Panc1 (cell line): ENCODE data around the gene PPL. TPM values are rescaled to one million over a fixed set of nuclear protein-coding genes. Genes with fewer than 3 reads are reported as not detected.

Experiments
- ATAC-seq: fragments of 200-7000 bp; cut with Tn5 transposase; 2 replicates; pipeline ENCODE4 v1.9.1; 2020; ENCODE audit warnings: mild to moderate bottlenecking, moderate library complexity
- BruUV-seq: library from RNA; stranded (reverse); fragments of 400-500 nt; replicated peaks from 2 replicates; lab custom pipeline; 2021; lab: Mats Ljungman, UMichigan
- CTCF ChIA-PET: fragments of 300-600 bp; sonication (Branson Sonifier 250); formaldehyde crosslinking; loops from one replicate; lab custom pipeline; 2022; ENCODE audit warnings: antibody characterized with exemption; lab: Charles Lee
- POLR2A ChIA-PET: fragments of 300-600 bp; sonication (Branson Sonifier 250); formaldehyde crosslinking; loops from one replicate; lab custom pipeline; 2022; ENCODE audit warnings: antibody characterized with exemption; lab: Charles Lee
- DNase-seq: peaks from one replicate; pipeline ENCODE4 v3.0.0-alpha.2; 2010; ENCODE audit warnings: low read depth, low spot score
- H3K27ac ChIP-seq: 2 replicates; pipeline ENCODE4 v1.5.1; 2011; ENCODE audit warnings: mild to moderate bottlenecking, low read length, inconsistent platforms
- H3K27me3 ChIP-seq: fragments of 200-500 bp; sonication (Bioruptor generic); 2 replicates; pipeline ENCODE4 v1.6.0; 2014; ENCODE audit warnings: low read length, inconsistent platforms; ENCODE audit not compliant: control insufficient read depth, insufficient read depth
- H3K36me3 ChIP-seq: fragments of 200-500 bp; sonication (Bioruptor generic); 2 replicates; pipeline ENCODE4 v1.5.1; 2014; ENCODE audit warnings: inconsistent platforms, mild to moderate bottlenecking, low read length, moderate library complexity; ENCODE audit not compliant: control insufficient read depth, insufficient read depth
- H3K4me1 ChIP-seq: 2 replicates; pipeline ENCODE4 v1.5.1; 2011; ENCODE audit warnings: inconsistent platforms, mild to moderate bottlenecking, low read length, moderate library complexity; ENCODE audit not compliant: control insufficient read depth, insufficient read depth
- H3K4me3 ChIP-seq, 2 experiments: 2 replicates each; pipeline ENCODE4 v1.5.1; 2011 to 2012; ENCODE audit warnings: low read depth in 2 of 2, low read length in 2 of 2, mild to moderate bottlenecking in 2 of 2, inconsistent platforms in 1 of 2, moderate library complexity in 1 of 2
- H3K9me3 ChIP-seq: fragments of 200-500 bp; sonication (Bioruptor generic); 2 replicates; pipeline ENCODE4 v1.5.1; 2014; ENCODE audit warnings: low read depth, mild to moderate bottlenecking, inconsistent platforms, low read length, moderate library complexity; ENCODE audit not compliant: control insufficient read depth, insufficient read depth
- POLR2AphosphoS5 ChIP-seq: IDR thresholded peaks from 2 replicates; pipeline ENCODE4 v1.6.1; 2012; ENCODE audit warnings: mild to moderate bottlenecking, low read depth, low read length, moderate library complexity
- SIN3A ChIP-seq: IDR thresholded peaks from 2 replicates; pipeline ENCODE4 v1.6.1; 2012; ENCODE audit warnings: low read depth, mild to moderate bottlenecking, low read length, moderate library complexity, borderline replicate concordance; ENCODE audit not compliant: insufficient read depth
- TCF7L2 ChIP-seq: IDR thresholded peaks from 2 replicates; pipeline ENCODE4 v1.6.1; 2011; ENCODE audit warnings: mild to moderate bottlenecking, low read depth, low read length, inconsistent platforms
- in situ Hi-C: cut with HindIII; loops from 2 replicates; pipeline ENCODE4 v1.10.0; 2016; ENCODE audit warnings: low sequenced_read_pairs, low pct_unique_long_range_greater_than_20kb
- intact Hi-C: fragments of 100-400 bp; cut with micrococcal nuclease; formaldehyde crosslinking; loops from one replicate; pipeline ENCODE4 v1.10.0; 2022; ENCODE audit not compliant: unreplicated experiment
- total RNA-seq: library from RNA; stranded (reverse); gene quantifications from one replicate; pipeline ENCODE4 v1.2.1, GENCODE V29; 2021; ENCODE audit not compliant: unreplicated experiment
- TF ChIP-seq, protein P1 (sequence below), 2 experiments: IDR thresholded peaks; 2 replicates each; pipeline ENCODE4 v1.6.1; 2011 to 2012; ENCODE audit warnings: low read depth in 2 of 2, control low read depth in 1 of 2, low read length in 1 of 2, mild to moderate bottlenecking in 1 of 2, moderate library complexity in 1 of 2; ENCODE audit not compliant: insufficient read depth in 1 of 2
- TF ChIP-seq, protein P2 (sequence below): fragments of 450-650 bp; IDR thresholded peaks from 2 replicates; pipeline ENCODE4 v1.5.1; 2017; ENCODE audit warnings: mild to moderate bottlenecking

The PPL gene
- total RNA-seq, 1 experiment from 2014 or later, result 89.4 TPM

DNA sequence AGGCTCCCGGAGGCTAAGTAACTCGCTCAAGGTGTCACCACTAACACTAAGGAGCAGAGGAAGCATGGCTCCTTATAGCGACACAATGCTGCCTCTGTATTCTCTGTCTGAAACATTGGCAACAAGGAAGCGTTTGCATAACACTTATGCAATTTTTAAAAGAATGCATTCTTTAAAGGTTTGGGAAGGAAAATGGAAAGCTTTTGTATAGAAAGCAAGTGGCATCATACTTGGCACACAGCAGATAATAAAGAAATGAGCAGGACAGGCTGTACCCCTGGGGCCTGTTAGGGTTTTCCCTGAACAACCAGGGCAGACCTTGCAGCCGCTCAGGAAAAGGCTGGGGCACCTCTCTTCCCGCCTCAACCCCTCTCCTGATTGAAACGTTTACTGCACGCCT lies 36.9 kb downstream of the PPL start:
- BruUV-seq, result TSS peak; percentile 64
- DNase-seq, result no peak

DNA sequence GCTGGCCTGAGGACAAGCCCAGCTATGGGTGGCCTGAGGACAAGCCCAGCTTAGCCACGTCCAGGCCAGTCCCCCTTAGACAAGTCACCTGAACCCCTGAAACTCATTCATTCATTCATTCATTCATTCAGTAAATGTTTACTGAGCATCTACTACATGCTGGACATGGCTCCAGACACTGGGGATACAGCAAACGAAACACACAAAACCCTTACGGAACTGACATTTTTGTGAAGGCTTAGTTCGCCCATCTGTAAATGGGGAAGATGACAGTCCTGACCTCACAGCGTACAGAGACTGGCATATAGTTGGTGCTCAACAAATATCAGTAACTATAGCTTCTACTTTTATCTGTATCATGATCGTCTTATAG lies 37.5 kb downstream of the PPL start:
- no peaks in the 10 kb centered on the region for H3K4me1 ChIP-seq
- H3K27ac ChIP-seq, result no peak overlapping the region
- intact Hi-C loops, result no loop called here
- POLR2A ChIA-PET, result no interaction called here
- DNase-seq (no peak), ATAC-seq (no peak)
- CTCF ChIA-PET, result interaction anchor here (1.1 kb wide), 1 partner anchor 59 kb away, joined by 3 read pairs; the partner anchor contains the start of gene SEC14L5
- peaks cover 2% of the 10 kb centered on the region; the same call in 1 of the 2 replicates for H3K36me3 ChIP-seq
- H3K9me3 ChIP-seq, result no peaks in the 10 kb centered on the region
- H3K27me3 ChIP-seq, result no peaks in the 10 kb centered on the region
- in situ Hi-C loops, result no loop called here
- TF ChIP-seq SIN3A (no peak), POLR2AphosphoS5 (no peak), TCF7L2 (no peak)
- TF ChIP-seq, protein P1, sequence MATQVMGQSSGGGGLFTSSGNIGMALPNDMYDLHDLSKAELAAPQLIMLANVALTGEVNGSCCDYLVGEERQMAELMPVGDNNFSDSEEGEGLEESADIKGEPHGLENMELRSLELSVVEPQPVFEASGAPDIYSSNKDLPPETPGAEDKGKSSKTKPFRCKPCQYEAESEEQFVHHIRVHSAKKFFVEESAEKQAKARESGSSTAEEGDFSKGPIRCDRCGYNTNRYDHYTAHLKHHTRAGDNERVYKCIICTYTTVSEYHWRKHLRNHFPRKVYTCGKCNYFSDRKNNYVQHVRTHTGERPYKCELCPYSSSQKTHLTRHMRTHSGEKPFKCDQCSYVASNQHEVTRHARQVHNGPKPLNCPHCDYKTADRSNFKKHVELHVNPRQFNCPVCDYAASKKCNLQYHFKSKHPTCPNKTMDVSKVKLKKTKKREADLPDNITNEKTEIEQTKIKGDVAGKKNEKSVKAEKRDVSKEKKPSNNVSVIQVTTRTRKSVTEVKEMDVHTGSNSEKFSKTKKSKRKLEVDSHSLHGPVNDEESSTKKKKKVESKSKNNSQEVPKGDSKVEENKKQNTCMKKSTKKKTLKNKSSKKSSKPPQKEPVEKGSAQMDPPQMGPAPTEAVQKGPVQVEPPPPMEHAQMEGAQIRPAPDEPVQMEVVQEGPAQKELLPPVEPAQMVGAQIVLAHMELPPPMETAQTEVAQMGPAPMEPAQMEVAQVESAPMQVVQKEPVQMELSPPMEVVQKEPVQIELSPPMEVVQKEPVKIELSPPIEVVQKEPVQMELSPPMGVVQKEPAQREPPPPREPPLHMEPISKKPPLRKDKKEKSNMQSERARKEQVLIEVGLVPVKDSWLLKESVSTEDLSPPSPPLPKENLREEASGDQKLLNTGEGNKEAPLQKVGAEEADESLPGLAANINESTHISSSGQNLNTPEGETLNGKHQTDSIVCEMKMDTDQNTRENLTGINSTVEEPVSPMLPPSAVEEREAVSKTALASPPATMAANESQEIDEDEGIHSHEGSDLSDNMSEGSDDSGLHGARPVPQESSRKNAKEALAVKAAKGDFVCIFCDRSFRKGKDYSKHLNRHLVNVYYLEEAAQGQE (IDR thresholded peaks at IDR 0.05; ENCODE audit: insufficient read depth in 1 of 2, low read depth in 2 of 2, low read length in 1 of 2), result no peak
- TF ChIP-seq, protein P2, sequence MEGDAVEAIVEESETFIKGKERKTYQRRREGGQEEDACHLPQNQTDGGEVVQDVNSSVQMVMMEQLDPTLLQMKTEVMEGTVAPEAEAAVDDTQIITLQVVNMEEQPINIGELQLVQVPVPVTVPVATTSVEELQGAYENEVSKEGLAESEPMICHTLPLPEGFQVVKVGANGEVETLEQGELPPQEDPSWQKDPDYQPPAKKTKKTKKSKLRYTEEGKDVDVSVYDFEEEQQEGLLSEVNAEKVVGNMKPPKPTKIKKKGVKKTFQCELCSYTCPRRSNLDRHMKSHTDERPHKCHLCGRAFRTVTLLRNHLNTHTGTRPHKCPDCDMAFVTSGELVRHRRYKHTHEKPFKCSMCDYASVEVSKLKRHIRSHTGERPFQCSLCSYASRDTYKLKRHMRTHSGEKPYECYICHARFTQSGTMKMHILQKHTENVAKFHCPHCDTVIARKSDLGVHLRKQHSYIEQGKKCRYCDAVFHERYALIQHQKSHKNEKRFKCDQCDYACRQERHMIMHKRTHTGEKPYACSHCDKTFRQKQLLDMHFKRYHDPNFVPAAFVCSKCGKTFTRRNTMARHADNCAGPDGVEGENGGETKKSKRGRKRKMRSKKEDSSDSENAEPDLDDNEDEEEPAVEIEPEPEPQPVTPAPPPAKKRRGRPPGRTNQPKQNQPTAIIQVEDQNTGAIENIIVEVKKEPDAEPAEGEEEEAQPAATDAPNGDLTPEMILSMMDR, result no peak
- no TSS peak for BruUV-seq
- no peak overlapping the region for H3K4me3 ChIP-seq

More for the DNA sequence above, 36.9 kb downstream of the PPL start:
- CTCF ChIA-PET, result interaction anchor here (1.1 kb wide), 1 partner anchor 58 kb away, joined by 3 read pairs; the partner anchor contains the start of gene SEC14L5
- Histone ChIP-seq H3K4me1 (no peaks in the 10 kb centered on the region), H3K27ac (no peak overlapping the region), H3K27me3 (no peaks in the 10 kb centered on the region), H3K36me3 (peaks cover 2% of the 10 kb centered on the region; the same call in 1 of the 2 replicates), H3K4me3 (no peak overlapping the region), H3K9me3 (no peaks in the 10 kb centered on the region)
- no peak for TF ChIP-seq POLR2AphosphoS5
- TF ChIP-seq SIN3A, result no peak
- TF ChIP-seq, protein P1 (IDR thresholded peaks at IDR 0.05; ENCODE audit: insufficient read depth in 1 of 2, low read depth in 2 of 2, low read length in 1 of 2), result no peak
- TF ChIP-seq, protein P2, result no peak
- no peak for TF ChIP-seq TCF7L2
- POLR2A ChIA-PET, result no interaction called here
- in situ Hi-C loops (no loop called here), intact Hi-C loops (no loop called here)
- ATAC-seq, result no peak
